ENCODE data around the gene MMP14. TPM values are rescaled to one million over a fixed set of nuclear protein-coding genes. Genes with fewer than 3 reads are reported as not detected.
A peak's percentile ranks its signal among the peaks of the same experiment; 100 is the strongest.
"Not testable (repeated sequence)": the region's sequence is repeated elsewhere in the genome, so short reads cannot be mapped to it uniquely, and the experiment has no call there.

The MMP14 gene
- total RNA-seq, 2 experiments from 2014 or later = 1.9 to 3.1 TPM

DNA sequence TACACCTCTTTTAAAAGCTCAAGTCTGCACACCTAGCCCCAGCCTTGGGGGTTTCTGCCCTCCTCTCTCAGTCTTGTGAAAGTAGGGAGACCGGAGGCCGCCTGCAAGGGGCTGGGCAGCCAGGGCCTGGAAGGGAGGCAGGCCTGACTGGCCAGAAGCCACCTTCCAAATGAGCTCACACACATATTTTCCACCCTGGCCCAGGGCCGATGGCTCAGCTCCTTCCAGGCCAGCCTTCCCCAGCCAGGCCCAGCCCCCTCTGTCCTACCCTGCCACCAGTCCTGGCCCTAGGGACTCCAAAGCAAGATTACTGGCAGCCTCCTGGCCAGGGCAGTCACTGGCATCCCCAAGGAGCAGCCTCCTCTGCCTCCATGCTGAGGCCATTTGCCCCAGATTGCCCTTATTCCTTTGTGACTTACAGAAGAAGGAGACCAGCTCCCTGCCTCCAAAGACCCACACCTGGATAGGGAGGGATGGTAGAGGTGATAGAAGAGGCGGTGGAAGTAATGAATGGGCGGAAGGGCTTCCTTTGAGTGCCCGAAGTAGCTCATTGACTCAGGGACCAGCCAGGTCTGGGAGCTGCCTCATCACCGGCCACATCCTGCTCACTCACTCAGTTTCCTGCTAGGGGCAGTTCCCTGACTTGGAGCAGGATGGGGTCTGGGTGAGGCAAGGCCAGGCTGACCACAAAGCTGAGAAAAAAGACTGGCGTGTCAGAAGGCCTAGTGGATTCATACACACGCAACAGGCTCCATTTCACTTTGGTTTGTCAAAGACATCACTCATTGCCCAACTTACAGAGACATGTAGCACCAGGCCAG lies 14.8 kb downstream of the MMP14 start:
- ChIA-PET CTCF (interaction anchor here (0.6 to 20.8 kb wide), 14 partner anchors 10 to 293 kb away, joined by 3 to 469 read pairs (median 4); partner anchors contain the start of genes MMP14, MRPL52 and REM2), POLR2A (interaction anchor here (1.5 to 1.7 kb wide), 2 partner anchors 21 to 29 kb away, joined by 7 to 9 read pairs; partner anchors contain the start of gene MRPL52)
- DNase-seq (peak; percentile 47), ATAC-seq (peak; percentile 28)
- TF ChIP-seq, protein P1, sequence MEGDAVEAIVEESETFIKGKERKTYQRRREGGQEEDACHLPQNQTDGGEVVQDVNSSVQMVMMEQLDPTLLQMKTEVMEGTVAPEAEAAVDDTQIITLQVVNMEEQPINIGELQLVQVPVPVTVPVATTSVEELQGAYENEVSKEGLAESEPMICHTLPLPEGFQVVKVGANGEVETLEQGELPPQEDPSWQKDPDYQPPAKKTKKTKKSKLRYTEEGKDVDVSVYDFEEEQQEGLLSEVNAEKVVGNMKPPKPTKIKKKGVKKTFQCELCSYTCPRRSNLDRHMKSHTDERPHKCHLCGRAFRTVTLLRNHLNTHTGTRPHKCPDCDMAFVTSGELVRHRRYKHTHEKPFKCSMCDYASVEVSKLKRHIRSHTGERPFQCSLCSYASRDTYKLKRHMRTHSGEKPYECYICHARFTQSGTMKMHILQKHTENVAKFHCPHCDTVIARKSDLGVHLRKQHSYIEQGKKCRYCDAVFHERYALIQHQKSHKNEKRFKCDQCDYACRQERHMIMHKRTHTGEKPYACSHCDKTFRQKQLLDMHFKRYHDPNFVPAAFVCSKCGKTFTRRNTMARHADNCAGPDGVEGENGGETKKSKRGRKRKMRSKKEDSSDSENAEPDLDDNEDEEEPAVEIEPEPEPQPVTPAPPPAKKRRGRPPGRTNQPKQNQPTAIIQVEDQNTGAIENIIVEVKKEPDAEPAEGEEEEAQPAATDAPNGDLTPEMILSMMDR (IDR thresholded peaks at IDR 0.05) = no peak
- no peaks in the 10 kb centered on the region for H3K36me3 Mint-ChIP-seq (ENCODE audit: low read depth)
- no peak overlapping the region for H3K27ac Mint-ChIP-seq
- no peak overlapping the region for H3K4me3 Mint-ChIP-seq
- intact Hi-C loops (cut with micrococcal nuclease) = loop anchor here (5.0 kb wide), 1 partner anchor 279 kb away; no protein-coding TSS in a partner anchor
- peaks cover 9% of the 10 kb centered on the region for H3K27me3 Mint-ChIP-seq
- no peaks in the 10 kb centered on the region for H3K9me3 Mint-ChIP-seq
- H3K4me1 Mint-ChIP-seq (ENCODE audit: low read depth) = peaks cover 13% of the 10 kb centered on the region

DNA sequence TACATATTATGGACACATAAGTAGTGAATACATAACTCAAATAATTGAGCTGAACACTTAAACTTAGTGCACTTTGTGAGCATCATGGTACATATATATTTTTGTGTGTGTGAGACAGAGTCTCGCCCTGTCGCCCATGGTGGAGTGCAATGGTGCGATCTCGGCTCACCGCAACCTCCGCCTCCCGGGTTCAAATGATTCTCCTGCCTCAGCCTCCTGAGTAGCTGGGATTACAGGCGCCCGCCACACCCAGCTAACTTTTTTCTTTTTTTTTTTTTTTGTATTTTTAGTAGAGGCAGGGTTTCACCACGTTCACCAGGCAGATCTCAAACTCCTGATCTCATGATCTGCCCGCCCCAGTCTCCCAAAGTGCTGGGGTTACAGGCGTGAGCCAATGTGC lies 15.8 kb downstream of the MMP14 start:
- not testable (repeated sequence) for H3K9me3 Mint-ChIP-seq; H3K27ac Mint-ChIP-seq; DNase-seq; H3K36me3 Mint-ChIP-seq (ENCODE audit: low read depth); H3K4me3 Mint-ChIP-seq; ATAC-seq; H3K27me3 Mint-ChIP-seq
- H3K4me1 Mint-ChIP-seq (ENCODE audit: low read depth) = peaks cover 13% of the 10 kb centered on the region
- intact Hi-C loops (cut with micrococcal nuclease) = loop anchor here (5.0 kb wide), 1 partner anchor 280 kb away; no protein-coding TSS in a partner anchor
- ChIA-PET CTCF (interaction anchor here (0.5 to 20.8 kb wide), 31 partner anchors 9 to 300 kb away, joined by 3 to 469 read pairs (median 5); partner anchors contain the start of genes ABHD4, HAUS4, LRP10 and MMP14), POLR2A (interaction anchor here (0.7 to 1.4 kb wide), 5 partner anchors 9 to 282 kb away, joined by 3 to 7 read pairs (median 3); partner anchors contain the start of gene OXA1L)

DNA sequence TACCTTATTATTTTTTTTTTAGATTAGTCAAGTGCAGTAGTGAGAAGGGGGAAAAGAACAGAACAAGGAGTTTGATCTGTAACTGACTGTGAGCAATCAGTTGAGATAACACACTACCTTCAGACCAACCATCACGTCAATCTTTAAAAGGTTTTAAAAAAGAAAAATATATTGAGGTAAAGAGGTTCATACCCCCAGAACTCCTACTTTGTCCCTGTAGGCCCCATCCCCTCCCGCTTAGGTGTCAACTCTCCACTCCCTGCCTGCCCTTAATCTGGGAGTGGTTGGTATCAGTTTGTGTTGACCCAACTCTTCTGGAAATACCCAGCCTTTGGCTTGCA lies 16.2 kb downstream of the MMP14 start:
- ChIA-PET POLR2A (interaction anchor here (0.7 to 1.4 kb wide), 6 partner anchors 9 to 283 kb away, joined by 3 to 7 read pairs (median 4); partner anchors contain the start of gene OXA1L), CTCF (interaction anchor here (0.5 to 20.8 kb wide), 36 partner anchors 9 to 934 kb away, joined by 3 to 469 read pairs (median 5); partner anchors contain the start of genes ABHD4, HAUS4, LRP10 and MMP14)
- no peak for ATAC-seq
- H3K4me3 Mint-ChIP-seq = no peak overlapping the region
- intact Hi-C loops (cut with micrococcal nuclease) = loop anchor here (5.0 kb wide), 1 partner anchor 280 kb away; no protein-coding TSS in a partner anchor
- H3K27me3 Mint-ChIP-seq = peaks cover 13% of the 10 kb centered on the region
- peak overlapping the region; percentile 79 for H3K27ac Mint-ChIP-seq
- DNase-seq = no peak
- no peaks in the 10 kb centered on the region for H3K9me3 Mint-ChIP-seq
- H3K4me1 Mint-ChIP-seq (ENCODE audit: low read depth) = peaks cover 13% of the 10 kb centered on the region
- TF ChIP-seq, protein P1 (IDR thresholded peaks at IDR 0.05) = no peak
- H3K36me3 Mint-ChIP-seq (ENCODE audit: low read depth) = no peaks in the 10 kb centered on the region

DNA sequence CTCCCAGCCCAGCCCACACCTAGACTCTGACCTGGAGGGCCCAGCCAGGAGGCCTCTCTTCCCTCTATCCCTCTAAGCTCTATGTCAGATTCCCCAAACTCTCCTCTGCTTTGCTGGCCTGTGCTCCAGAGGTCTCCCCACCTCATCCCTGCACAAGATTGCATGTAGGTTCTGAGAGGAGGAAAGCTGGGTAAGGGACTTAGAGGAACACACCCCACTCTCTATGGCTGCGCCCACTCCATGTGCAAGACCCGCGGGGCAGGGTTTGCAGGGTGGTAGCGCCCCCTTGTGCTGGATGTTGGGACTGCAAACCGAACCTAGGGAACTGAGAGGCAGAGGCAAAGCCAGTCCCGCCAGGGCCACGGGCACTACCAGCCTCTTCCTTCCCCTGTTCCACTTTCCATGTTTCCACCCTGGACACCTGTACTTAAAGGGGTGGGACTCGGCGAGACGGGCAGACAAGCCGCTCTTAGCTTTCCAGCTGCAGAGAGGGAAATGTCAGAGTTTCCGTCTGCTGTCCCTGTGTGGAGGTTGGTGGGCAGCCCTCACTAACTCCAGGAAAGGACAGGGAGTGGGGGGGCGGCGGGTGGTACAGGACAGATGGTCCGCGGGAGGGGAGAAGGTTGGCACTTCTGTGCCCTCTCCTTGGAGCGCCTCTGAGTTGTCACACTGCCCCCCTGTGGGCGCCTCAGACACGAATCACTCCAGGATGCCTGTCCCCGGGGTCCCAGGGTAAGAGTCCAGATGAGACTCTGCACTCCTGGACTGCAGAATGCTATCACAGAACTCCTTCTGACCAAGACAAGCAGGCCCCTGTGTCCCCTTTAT lies 16.8 kb downstream of the MMP14 start:
- POLR2A ChIA-PET = interaction anchor here (0.7 to 1.4 kb wide), 5 partner anchors 10 to 283 kb away, joined by 3 to 7 read pairs (median 4); partner anchors contain the start of gene OXA1L
- no peaks in the 10 kb centered on the region for H3K9me3 Mint-ChIP-seq
- peaks cover 13% of the 10 kb centered on the region for H3K27me3 Mint-ChIP-seq
- peak overlapping the region; percentile 71 for H3K4me3 Mint-ChIP-seq
- DNase-seq = peak; percentile 96
- H3K36me3 Mint-ChIP-seq (ENCODE audit: low read depth) = no peaks in the 10 kb centered on the region
- H3K4me1 Mint-ChIP-seq (ENCODE audit: low read depth) = peaks cover 15% of the 10 kb centered on the region
- peak; percentile 82 for ATAC-seq
- H3K27ac Mint-ChIP-seq = peak overlapping the region; percentile 79
- TF ChIP-seq, protein P1 (IDR thresholded peaks at IDR 0.05) = peak; percentile 92
- CTCF ChIA-PET = interaction anchor here (0.5 to 20.8 kb wide), 43 partner anchors 8 to 934 kb away, joined by 3 to 469 read pairs (median 4); partner anchors contain the start of genes ABHD4, HAUS4, LRP10 and MMP14
- intact Hi-C loops (cut with micrococcal nuclease) = loop anchor here (1.0 to 5.0 kb wide), 2 partner anchors 30 to 281 kb away; no protein-coding TSS in a partner anchor

GRCh38 chr14:22854296-22854695 lies 17.9 kb downstream of the MMP14 start:
- not testable (repeated sequence) for DNase-seq; H3K4me3 Mint-ChIP-seq; H3K9me3 Mint-ChIP-seq; H3K36me3 Mint-ChIP-seq (ENCODE audit: low read depth); H3K27ac Mint-ChIP-seq; ATAC-seq
- H3K27me3 Mint-ChIP-seq = peaks cover 13% of the 10 kb centered on the region
- intact Hi-C loops (cut with micrococcal nuclease) = loop anchor here (5.0 kb wide), 1 partner anchor 282 kb away; no protein-coding TSS in a partner anchor
- peaks cover 21% of the 10 kb centered on the region for H3K4me1 Mint-ChIP-seq (ENCODE audit: low read depth)
- CTCF ChIA-PET = interaction anchor here (0.7 to 20.8 kb wide), 31 partner anchors 8 to 297 kb away, joined by 3 to 469 read pairs (median 5); partner anchors contain the start of genes DAD1, LRP10, MMP14 and MRPL52
- POLR2A ChIA-PET = interaction anchor here (0.9 to 1.5 kb wide), 4 partner anchors 17 to 265 kb away, joined by 3 to 10 read pairs (median 6); partner anchors contain the start of genes DAD1, LRP10, MRPL52 and OXA1L
